K562 (cell line): ENCODE measurements around the gene UBN1. TPM values are rescaled to one million over a fixed set of nuclear protein-coding genes. Genes with fewer than 3 reads are reported as not detected.
A peak's percentile ranks its signal among the peaks of the same experiment; 100 is the strongest.

Experiments
- BDP1 ChIP-seq: IDR thresholded peaks from 3 replicates; pipeline ENCODE4 v1.6.1; 2011; ENCODE audit not compliant: insufficient read length, insufficient read depth
- BRD4 ChIP-seq: fragments of 200-600 bp; sonication (generic); IDR thresholded peaks from 2 replicates; pipeline ENCODE4 v1.6.1; 2017; ENCODE audit warnings: inconsistent platforms
- DPF2 ChIP-seq: fragments of 450-650 bp; IDR thresholded peaks from 2 replicates; pipeline ENCODE4 v1.6.1; 2016
- EP300 ChIP-seq: IDR thresholded peaks from 2 replicates; pipeline ENCODE4 v1.6.1; 2012; ENCODE audit warnings: low read length, improper control_type of control experiment
- ETS2 ChIP-seq: IDR thresholded peaks from 2 replicates; pipeline ENCODE4 v1.6.1; 2016; ENCODE audit warnings: borderline replicate concordance, missing genetic modification characterization, mild to moderate bottlenecking, moderate library complexity, missing compliant biosample characterization; ENCODE audit not compliant: poor library complexity, severe bottlenecking
- GABPB1 ChIP-seq: sonication (generic); formaldehyde crosslinking; IDR thresholded peaks from 2 replicates; pipeline ENCODE4 v1.8.0; 2022; ENCODE audit warnings: mild to moderate bottlenecking, missing genetic modification reagents
- POLR2H ChIP-seq: IDR thresholded peaks from 2 replicates; pipeline ENCODE4 v1.6.1; 2016; ENCODE audit warnings: missing genetic modification characterization, low read depth, mild to moderate bottlenecking, control low read depth, missing compliant biosample characterization, moderate library complexity
- RFX5 ChIP-seq: IDR thresholded peaks from 2 replicates; pipeline ENCODE4 v1.6.1; 2011; ENCODE audit warnings: low read depth, mild to moderate bottlenecking, improper control_type of control experiment, low read length
- SLC30A9 ChIP-seq: fragments of 250-450 bp; sonication (Bioruptor Pico); IDR thresholded peaks from 2 replicates; pipeline ENCODE4 v1.8.0; 2022; ENCODE audit warnings: mild to moderate bottlenecking, moderate library complexity
- SMARCB1 ChIP-seq: IDR thresholded peaks from 2 replicates; pipeline ENCODE4 v1.6.1; 2011; ENCODE audit warnings: improper control_type of control experiment, low read depth; ENCODE audit not compliant: insufficient read length
- ZNF133 ChIP-seq: fragments of 250-450 bp; sonication (Bioruptor Pico); IDR thresholded peaks from 2 replicates; pipeline ENCODE4 v1.4.0; 2020; ENCODE audit warnings: mild to moderate bottlenecking
- ZNF146 ChIP-seq: IDR thresholded peaks from one replicate; pipeline ENCODE4 v1.6.1; 2018; ENCODE audit warnings: missing compliant biosample characterization; ENCODE audit not compliant: unreplicated experiment
- ZNF174 ChIP-seq: fragments of 250-450 bp; sonication (Bioruptor Pico); IDR thresholded peaks from 2 replicates; pipeline ENCODE4 v1.4.0; 2020; ENCODE audit warnings: mild to moderate bottlenecking
- polyA plus RNA-seq, 8 experiments: library from polyadenylated mRNA; depleted of rRNA in 4 of 8; stranded (reverse) in 5 of 8; unstranded in 3 of 8; fragments of >200 nt; fragmentation: Nextera tagmentation in 2 of 8; fragmentation: Illumina TruSeq in 1 of 8; extraction: Ambion mirVana in 2 of 8; extraction: Trizol in 1 of 8; gene quantifications; 2 replicates each; pipeline versions ENCODE4 v1.2.1 to v1.2.3, GENCODE V29; 2011 to 2014; ENCODE audit warnings: inconsistent platforms in 1 of 8, missing spikeins in 1 of 8
- total RNA-seq, 7 experiments: library from RNA; depleted of rRNA in 6 of 7; stranded (reverse); fragments of >200 nt in 6 of 7; fragmentation: Illumina TruSeq in 2 of 7; extraction: Trizol in 2 of 7; gene quantifications; 2 replicates each; pipeline versions ENCODE4 v1.2.1 to v1.2.3, GENCODE V29; 2011 to 2021; ENCODE audit warnings: low replicate concordance in 1 of 7
- TF ChIP-seq, protein P1 (sequence below), 2 experiments: fragments of 150-350 bp in 1 of 2; IDR thresholded peaks; 2 replicates each; pipeline ENCODE4 v1.6.1; 2012 to 2016; ENCODE audit warnings: low read depth in 2 of 2, low read length in 2 of 2, mild to moderate bottlenecking in 1 of 2, moderate library complexity in 1 of 2
- TF ChIP-seq, protein P2 (sequence below), 2 experiments: fragments of 450-650 bp in 1 of 2; sonication (generic) in 1 of 2; formaldehyde crosslinking in 1 of 2; IDR thresholded peaks; 2 replicates each; pipeline versions ENCODE4 v1.7.1 to v1.9.0; 2016 to 2022; ENCODE audit warnings: inconsistent platforms in 1 of 2, mild to moderate bottlenecking in 1 of 2, missing genetic modification reagents in 1 of 2
- TF ChIP-seq, protein P3 (sequence below): fragments of 450-650 bp; formaldehyde crosslinking; conservative IDR thresholded peaks from 2 replicates; pipeline ENCODE4 v1.4.0; 2022; ENCODE audit warnings: mild to moderate bottlenecking, missing genetic modification characterization

The UBN1 gene
- total and polyA plus RNA-seq, 9 of the 15 experiments (the other 6 are each of a cell fraction or from before 2014, with no cell fraction given): 1.5 to 45.7 (median 20.6) TPM

DNA sequence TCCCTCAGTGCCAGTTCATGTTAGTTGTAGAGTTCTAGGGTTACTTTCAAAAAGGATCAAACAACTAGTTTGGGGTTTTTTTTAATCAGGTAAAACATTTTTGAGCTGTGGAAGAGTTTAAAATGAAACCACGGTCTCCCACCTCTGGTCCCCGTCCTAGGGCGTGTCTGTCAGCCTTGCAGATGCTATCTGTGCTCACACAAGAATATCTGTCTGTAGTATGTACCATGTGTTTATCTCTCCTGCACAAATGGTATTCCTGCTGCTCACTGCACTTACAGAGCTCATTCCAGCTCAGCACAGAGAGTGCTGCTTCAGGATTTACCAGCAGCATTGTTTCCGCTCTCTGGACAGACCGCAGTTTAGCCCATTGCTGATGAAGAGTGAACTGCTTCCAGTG, 38.9 kb downstream of the UBN1 start (continued):
- TF ChIP-seq ZNF174 (CRISPR knock-in tag): no peak
- TF ChIP-seq ETS2 (tag): no peak
- TF ChIP-seq, protein P1, sequence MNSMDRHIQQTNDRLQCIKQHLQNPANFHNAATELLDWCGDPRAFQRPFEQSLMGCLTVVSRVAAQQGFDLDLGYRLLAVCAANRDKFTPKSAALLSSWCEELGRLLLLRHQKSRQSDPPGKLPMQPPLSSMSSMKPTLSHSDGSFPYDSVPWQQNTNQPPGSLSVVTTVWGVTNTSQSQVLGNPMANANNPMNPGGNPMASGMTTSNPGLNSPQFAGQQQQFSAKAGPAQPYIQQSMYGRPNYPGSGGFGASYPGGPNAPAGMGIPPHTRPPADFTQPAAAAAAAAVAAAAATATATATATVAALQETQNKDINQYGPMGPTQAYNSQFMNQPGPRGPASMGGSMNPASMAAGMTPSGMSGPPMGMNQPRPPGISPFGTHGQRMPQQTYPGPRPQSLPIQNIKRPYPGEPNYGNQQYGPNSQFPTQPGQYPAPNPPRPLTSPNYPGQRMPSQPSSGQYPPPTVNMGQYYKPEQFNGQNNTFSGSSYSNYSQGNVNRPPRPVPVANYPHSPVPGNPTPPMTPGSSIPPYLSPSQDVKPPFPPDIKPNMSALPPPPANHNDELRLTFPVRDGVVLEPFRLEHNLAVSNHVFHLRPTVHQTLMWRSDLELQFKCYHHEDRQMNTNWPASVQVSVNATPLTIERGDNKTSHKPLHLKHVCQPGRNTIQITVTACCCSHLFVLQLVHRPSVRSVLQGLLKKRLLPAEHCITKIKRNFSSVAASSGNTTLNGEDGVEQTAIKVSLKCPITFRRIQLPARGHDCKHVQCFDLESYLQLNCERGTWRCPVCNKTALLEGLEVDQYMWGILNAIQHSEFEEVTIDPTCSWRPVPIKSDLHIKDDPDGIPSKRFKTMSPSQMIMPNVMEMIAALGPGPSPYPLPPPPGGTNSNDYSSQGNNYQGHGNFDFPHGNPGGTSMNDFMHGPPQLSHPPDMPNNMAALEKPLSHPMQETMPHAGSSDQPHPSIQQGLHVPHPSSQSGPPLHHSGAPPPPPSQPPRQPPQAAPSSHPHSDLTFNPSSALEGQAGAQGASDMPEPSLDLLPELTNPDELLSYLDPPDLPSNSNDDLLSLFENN (IDR thresholded peaks at IDR 0.05; ENCODE audit: low read depth in 2 of 2, low read length in 2 of 2): no peak
- TF ChIP-seq RFX5: no peak
- TF ChIP-seq SLC30A9 (CRISPR knock-in tag): no peak
- TF ChIP-seq BDP1: no peak
- no peak for TF ChIP-seq GABPB1 (CRISPR knock-in tag)
- TF ChIP-seq BRD4: no peak
- peak; percentile 80 for TF ChIP-seq DPF2
- no peak for TF ChIP-seq SMARCB1
- TF ChIP-seq POLR2H (tag): no peak
- TF ChIP-seq ZNF146: no peak
- peak; percentile 76 for TF ChIP-seq EP300
- TF ChIP-seq ZNF133: no peak
- TF ChIP-seq, protein P2, sequence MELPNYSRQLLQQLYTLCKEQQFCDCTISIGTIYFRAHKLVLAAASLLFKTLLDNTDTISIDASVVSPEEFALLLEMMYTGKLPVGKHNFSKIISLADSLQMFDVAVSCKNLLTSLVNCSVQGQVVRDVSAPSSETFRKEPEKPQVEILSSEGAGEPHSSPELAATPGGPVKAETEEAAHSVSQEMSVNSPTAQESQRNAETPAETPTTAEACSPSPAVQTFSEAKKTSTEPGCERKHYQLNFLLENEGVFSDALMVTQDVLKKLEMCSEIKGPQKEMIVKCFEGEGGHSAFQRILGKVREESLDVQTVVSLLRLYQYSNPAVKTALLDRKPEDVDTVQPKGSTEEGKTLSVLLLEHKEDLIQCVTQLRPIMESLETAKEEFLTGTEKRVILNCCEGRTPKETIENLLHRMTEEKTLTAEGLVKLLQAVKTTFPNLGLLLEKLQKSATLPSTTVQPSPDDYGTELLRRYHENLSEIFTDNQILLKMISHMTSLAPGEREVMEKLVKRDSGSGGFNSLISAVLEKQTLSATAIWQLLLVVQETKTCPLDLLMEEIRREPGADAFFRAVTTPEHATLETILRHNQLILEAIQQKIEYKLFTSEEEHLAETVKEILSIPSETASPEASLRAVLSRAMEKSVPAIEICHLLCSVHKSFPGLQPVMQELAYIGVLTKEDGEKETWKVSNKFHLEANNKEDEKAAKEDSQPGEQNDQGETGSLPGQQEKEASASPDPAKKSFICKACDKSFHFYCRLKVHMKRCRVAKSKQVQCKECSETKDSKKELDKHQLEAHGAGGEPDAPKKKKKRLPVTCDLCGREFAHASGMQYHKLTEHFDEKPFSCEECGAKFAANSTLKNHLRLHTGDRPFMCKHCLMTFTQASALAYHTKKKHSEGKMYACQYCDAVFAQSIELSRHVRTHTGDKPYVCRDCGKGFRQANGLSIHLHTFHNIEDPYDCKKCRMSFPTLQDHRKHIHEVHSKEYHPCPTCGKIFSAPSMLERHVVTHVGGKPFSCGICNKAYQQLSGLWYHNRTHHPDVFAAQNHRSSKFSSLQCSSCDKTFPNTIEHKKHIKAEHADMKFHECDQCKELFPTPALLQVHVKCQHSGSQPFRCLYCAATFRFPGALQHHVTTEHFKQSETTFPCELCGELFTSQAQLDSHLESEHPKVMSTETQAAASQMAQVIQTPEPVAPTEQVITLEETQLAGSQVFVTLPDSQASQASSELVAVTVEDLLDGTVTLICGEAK (IDR thresholded peaks at IDR 0.05): no peak
- TF ChIP-seq, protein P2 (CRISPR knock-in tag; IDR thresholded peaks at IDR 0.05): no peak
- TF ChIP-seq, protein P3, sequence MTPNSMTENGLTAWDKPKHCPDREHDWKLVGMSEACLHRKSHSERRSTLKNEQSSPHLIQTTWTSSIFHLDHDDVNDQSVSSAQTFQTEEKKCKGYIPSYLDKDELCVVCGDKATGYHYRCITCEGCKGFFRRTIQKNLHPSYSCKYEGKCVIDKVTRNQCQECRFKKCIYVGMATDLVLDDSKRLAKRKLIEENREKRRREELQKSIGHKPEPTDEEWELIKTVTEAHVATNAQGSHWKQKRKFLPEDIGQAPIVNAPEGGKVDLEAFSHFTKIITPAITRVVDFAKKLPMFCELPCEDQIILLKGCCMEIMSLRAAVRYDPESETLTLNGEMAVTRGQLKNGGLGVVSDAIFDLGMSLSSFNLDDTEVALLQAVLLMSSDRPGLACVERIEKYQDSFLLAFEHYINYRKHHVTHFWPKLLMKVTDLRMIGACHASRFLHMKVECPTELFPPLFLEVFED (CRISPR knock-in tag): no peak
